HCT116 (cell line): Measurements from ENCODE around the gene SMURF1. TPM values are rescaled to one million over a fixed set of nuclear protein-coding genes. Genes with fewer than 3 reads are reported as not detected.

Experiments
- ATAC-seq: fragments of 200-7000 bp; cut with Tn5 transposase; 2 replicates; pipeline ENCODE4 v1.9.1; 2020; ENCODE audit warnings: mild to moderate bottlenecking, moderate library complexity
- BruUV-seq: library from RNA; stranded (reverse); fragments of 400-500 nt; replicated peaks from 2 replicates; lab custom pipeline; 2021; lab: Mats Ljungman, UMichigan
- CTCF ChIA-PET: fragments of 300-600 bp; sonication (Branson Sonifier 250); formaldehyde crosslinking; loops from one replicate; lab custom pipeline; 2021; ENCODE audit warnings: antibody characterized with exemption; lab: Charles Lee
- POLR2A ChIA-PET: fragments of 300-600, 350-600 bp; sonication (Branson Sonifier 250); formaldehyde crosslinking; loops from one replicate; lab custom pipeline; 2021; ENCODE audit warnings: antibody characterized with exemption; lab: Charles Lee
- RAD21 ChIA-PET, 2 experiments: fragments of 300-600 bp; sonication (Branson Sonifier 250); formaldehyde crosslinking; loops; one replicate each; lab custom pipeline; 2023; ENCODE audit warnings: low total read pairs in 2 of 2; ENCODE audit not compliant: uncharacterized antibody in 2 of 2, unreplicated experiment in 2 of 2, low non-redundant PET in 1 of 2; lab: Charles Lee
- DNase-seq: peaks from one replicate; pipeline ENCODE4 v3.0.0-alpha.2; 2010; ENCODE audit warnings: low read depth, low spot score
- H2AFZ ChIP-seq: fragments of 200-600 bp; shearing (Covaris generic), sonication (generic); 2 replicates; pipeline ENCODE4 v1.6.1; 2017; ENCODE audit warnings: low read depth, mixed run types, mixed read lengths, antibody characterized with exemption, low read length; ENCODE audit not compliant: poor library complexity, severe bottlenecking
- H3K27ac ChIP-seq: 2 replicates; pipeline ENCODE4 v1.5.1; 2012; ENCODE audit warnings: low read depth, low read length
- H3K27me3 ChIP-seq: fragments of 200-600 bp; sonication (generic); 2 replicates; pipeline ENCODE4 v1.6.1; 2016; ENCODE audit warnings: mixed run types, low read length, mixed read lengths; ENCODE audit not compliant: insufficient read depth
- H3K36me3 ChIP-seq, 2 experiments: fragments of 200-500 bp in 1 of 2; fragments of 200-600 bp in 1 of 2; sonication (Bioruptor generic) in 1 of 2; sonication (generic) in 1 of 2; 2 replicates each; pipeline versions ENCODE4 v1.5.1 to v1.6.1; 2014 to 2016; ENCODE audit warnings: low read length in 2 of 2, inconsistent platforms in 1 of 2, mixed read lengths in 1 of 2, mixed run types in 1 of 2; ENCODE audit not compliant: insufficient read depth in 2 of 2, control insufficient read depth in 1 of 2
- H3K4me1 ChIP-seq, 2 experiments: fragments of 200-600 bp in 1 of 2; sonication (generic) in 1 of 2; 2 replicates each; pipeline versions ENCODE4 v1.5.1 to v1.6.1; 2012 to 2017; ENCODE audit warnings: low read length in 2 of 2, inconsistent platforms in 1 of 2, mild to moderate bottlenecking in 1 of 2, mixed read lengths in 1 of 2, mixed run types in 1 of 2, moderate library complexity in 1 of 2; ENCODE audit not compliant: insufficient read depth in 2 of 2, control insufficient read depth in 1 of 2
- H3K4me2 ChIP-seq: fragments of 200-600 bp; sonication (generic); 2 replicates; pipeline ENCODE4 v1.6.1; 2017; ENCODE audit warnings: mixed run types, low read length, mixed read lengths
- H3K4me3 ChIP-seq, 2 experiments: fragments of 200-600 bp in 1 of 2; sonication (generic) in 1 of 2; replicated peaks in 1 of 2; 2 replicates each; pipeline ENCODE4 v1.5.1; 2011 to 2016; ENCODE audit warnings: low read length in 2 of 2, control low read depth in 1 of 2, low read depth in 1 of 2, mild to moderate bottlenecking in 1 of 2, mixed read lengths in 1 of 2, mixed run types in 1 of 2
- H3K79me2 ChIP-seq: fragments of 200-600 bp; sonication (generic); 2 replicates; pipeline ENCODE4 v1.6.1; 2017; ENCODE audit warnings: mild to moderate bottlenecking, mixed run types, low read length, moderate library complexity, mixed read lengths; ENCODE audit not compliant: insufficient read depth
- H3K9ac ChIP-seq: fragments of 200-600 bp; sonication (generic); 2 replicates; pipeline ENCODE4 v1.6.1; 2016; ENCODE audit warnings: low read length, mixed read lengths
- H3K9me2 ChIP-seq: fragments of 200-600 bp; sonication (generic), shearing (Covaris generic); 2 replicates; pipeline ENCODE4 v1.6.1; 2017; ENCODE audit warnings: mixed run types, mild to moderate bottlenecking, moderate library complexity; ENCODE audit not compliant: insufficient read depth
- H3K9me3 ChIP-seq, 2 experiments: fragments of 200-500 bp in 1 of 2; fragments of 200-600 bp in 1 of 2; sonication (Bioruptor generic) in 1 of 2; sonication (generic) in 1 of 2; 2 replicates each; pipeline ENCODE4 v1.6.1; 2014 to 2017; ENCODE audit warnings: low read length in 2 of 2, mixed read lengths in 2 of 2, inconsistent platforms in 1 of 2, low read depth in 1 of 2, mild to moderate bottlenecking in 1 of 2, mixed run types in 1 of 2, moderate library complexity in 1 of 2; ENCODE audit not compliant: control insufficient read depth in 1 of 2, insufficient read depth in 1 of 2
- H4K20me1 ChIP-seq: fragments of 200-600 bp; sonication (generic), shearing (Covaris generic); 2 replicates; pipeline ENCODE4 v1.6.1; 2017; ENCODE audit warnings: mixed run types, mild to moderate bottlenecking, moderate library complexity; ENCODE audit not compliant: insufficient read depth
- ATF3 ChIP-seq: IDR thresholded peaks from 2 replicates; pipeline ENCODE4 v1.6.1; 2012
- CBX3 ChIP-seq: IDR thresholded peaks from 2 replicates; pipeline ENCODE4 v1.6.1; 2012; ENCODE audit warnings: low read depth
- CEBPB ChIP-seq: IDR thresholded peaks from 2 replicates; pipeline ENCODE4 v1.6.1; 2012; ENCODE audit warnings: low read depth
- CTCF ChIP-seq, 3 experiments: fragments of 200-600 bp in 1 of 3; sonication (generic) in 1 of 3; IDR thresholded peaks in 2 of 3; conservative IDR thresholded peaks in 1 of 3; 2 replicates each; pipeline ENCODE4 v1.5.1; 2012 to 2017; ENCODE audit warnings: low read depth in 2 of 3, low read length in 2 of 3, antibody characterized with exemption in 1 of 3, borderline replicate concordance in 1 of 3, control low read depth in 1 of 3, mild to moderate bottlenecking in 1 of 3, mixed read lengths in 1 of 3, mixed run types in 1 of 3, moderate library complexity in 1 of 3; ENCODE audit not compliant: insufficient read depth in 1 of 3
- EGR1 ChIP-seq: IDR thresholded peaks from 2 replicates; pipeline ENCODE4 v1.6.1; 2012; ENCODE audit warnings: low read depth
- ELF1 ChIP-seq: IDR thresholded peaks from 2 replicates; pipeline ENCODE4 v1.6.1; 2012; ENCODE audit warnings: low read depth, borderline replicate concordance
- FOSL1 ChIP-seq: IDR thresholded peaks from 2 replicates; pipeline ENCODE4 v1.6.1; 2012; ENCODE audit warnings: low read depth
- JUND ChIP-seq: IDR thresholded peaks from 2 replicates; pipeline ENCODE4 v1.6.1; 2012
- MAX ChIP-seq: IDR thresholded peaks from 2 replicates; pipeline ENCODE4 v1.6.1; 2012
- POLR2A ChIP-seq: IDR thresholded peaks from 2 replicates; pipeline ENCODE4 v1.7.0; 2011; ENCODE audit warnings: borderline replicate concordance; ENCODE audit not compliant: insufficient read depth, insufficient read length; ENCODE audit errors: extremely low read depth
- RAD21 ChIP-seq: IDR thresholded peaks from 2 replicates; pipeline ENCODE4 v1.6.1; 2012; ENCODE audit warnings: low read depth, mild to moderate bottlenecking
- SIN3A ChIP-seq: IDR thresholded peaks from 2 replicates; pipeline ENCODE4 v1.6.1; 2012; ENCODE audit warnings: low read depth
- SP1 ChIP-seq: IDR thresholded peaks from 2 replicates; pipeline ENCODE4 v1.6.1; 2012; ENCODE audit warnings: low read depth
- YY1 ChIP-seq: IDR thresholded peaks from 2 replicates; pipeline ENCODE4 v1.6.1; 2011; ENCODE audit warnings: low read length, low read depth, moderate library complexity, mild to moderate bottlenecking; ENCODE audit not compliant: insufficient replicate concordance; ENCODE audit errors: extremely low read depth
- ZBTB33 ChIP-seq: IDR thresholded peaks from 2 replicates; pipeline ENCODE4 v1.6.1; 2011; ENCODE audit warnings: mild to moderate bottlenecking, low read length, moderate library complexity; ENCODE audit not compliant: insufficient replicate concordance; ENCODE audit errors: extremely low read depth
- ZFX ChIP-seq: fragments of 450-650 bp; IDR thresholded peaks from 2 replicates; pipeline ENCODE4 v1.6.1; 2017
- ZNF274 ChIP-seq: fragments of 200-500 bp; sonication (Bioruptor generic); IDR thresholded peaks from 2 replicates; pipeline ENCODE4 v1.6.1; 2014; ENCODE audit warnings: mild to moderate bottlenecking, low read depth, low read length, inconsistent platforms
- intact Hi-C: fragments of 100-400 bp; cut with micrococcal nuclease; formaldehyde crosslinking; loops from 2 replicates; pipeline ENCODE4 v1.10.0; 2022
- total RNA-seq: library from RNA; stranded (reverse); gene quantifications from one replicate; pipeline ENCODE4 v1.2.1, GENCODE V29; 2021; ENCODE audit not compliant: unreplicated experiment

Gene SMURF1
- total RNA-seq, 1 experiment from 2014 or later: 24.6 TPM

- ChIA-PET RAD21 (no interaction called here), POLR2A (no interaction called here), CTCF (no interaction called here)
- no peak overlapping the region for H2AFZ ChIP-seq
- intact Hi-C loops: no loop called here
- no peaks in the 10 kb centered on the region for H4K20me1 ChIP-seq
- no peaks in the 10 kb centered on the region for H3K9me2 ChIP-seq
- H3K27ac ChIP-seq: no peak overlapping the region
- no peak overlapping the region for H3K9ac ChIP-seq
- H3K36me3 ChIP-seq: peaks cover 0 to 7% of the 10 kb centered on the region in 2 experiments; a peak in 1 of 4 replicates
- H3K4me2 ChIP-seq: no peak overlapping the region
- DNase-seq (no peak), ATAC-seq (no peak)
- H3K4me1 ChIP-seq: peaks cover 10 to 19% of the 10 kb centered on the region in 2 experiments
- no peaks in the 10 kb centered on the region; a peak in 1 of 4 replicates for H3K9me3 ChIP-seq
- no TSS peak for BruUV-seq
- H3K27me3 ChIP-seq: no peaks in the 10 kb centered on the region
- no peak for TF ChIP-seq ZFX
- no peak overlapping the region for H3K4me3 ChIP-seq
- H3K79me2 ChIP-seq: peaks cover 100% of the 10 kb centered on the region
These were observed 28.5 kb downstream of the SMURF1 start for GRCh38 chr7:99115379-99115778.

- peaks cover 15 to 35% of the 10 kb centered on the region in 2 experiments for H3K4me1 ChIP-seq
- H3K4me2 ChIP-seq: no peak overlapping the region
- ATAC-seq (no peak), DNase-seq (no peak)
- H3K36me3 ChIP-seq: no peaks in the 10 kb centered on the region
- no peak overlapping the region for H2AFZ ChIP-seq
- no peak overlapping the region for H3K4me3 ChIP-seq
- H3K9me2 ChIP-seq: no peaks in the 10 kb centered on the region
- ChIA-PET CTCF (no interaction called here), POLR2A (no interaction called here), RAD21 (no interaction called here)
- intact Hi-C loops: no loop called here
- no peaks in the 10 kb centered on the region for H3K9me3 ChIP-seq
- H4K20me1 ChIP-seq: no peaks in the 10 kb centered on the region; the same call in 1 of the 2 replicates
- no peaks in the 10 kb centered on the region for H3K27me3 ChIP-seq
- H3K79me2 ChIP-seq: peaks cover 96% of the 10 kb centered on the region
- no peak overlapping the region for H3K9ac ChIP-seq
- no peak overlapping the region for H3K27ac ChIP-seq
- BruUV-seq: no TSS peak
- no peak for TF ChIP-seq ZBTB33
- no peak for TF ChIP-seq EGR1
- no peak for TF ChIP-seq JUND
- no peak for TF ChIP-seq SP1
- TF ChIP-seq YY1: no peak
- TF ChIP-seq POLR2A: no peak
- no peak for TF ChIP-seq CBX3
- no peak for TF ChIP-seq ZNF274
- no peak for TF ChIP-seq MAX
- no peak for TF ChIP-seq ATF3
- TF ChIP-seq ZFX: no peak
- no peak for TF ChIP-seq SIN3A
- TF ChIP-seq CTCF (IDR thresholded peaks at IDR 0.05 in 2 of 3, conservative IDR thresholded peaks at IDR 0.05 in 1 of 3; ENCODE audit: borderline replicate concordance in 1 of 3, insufficient read depth in 1 of 3, low read depth in 2 of 3, low read length in 2 of 3): no peak
- no peak for TF ChIP-seq CEBPB
- TF ChIP-seq RAD21: no peak
- no peak for TF ChIP-seq ELF1
- TF ChIP-seq FOSL1: no peak
These were observed 30.9 kb downstream of the SMURF1 start for GRCh38 chr7:99112979-99113378.
